ENCODE measurements around the gene TMEM144.

- no peak for TF ChIP-seq CTCF (IDR thresholded peaks at IDR 0.05; ENCODE audit: low read depth, low read length, missing input control)
- no peak for TF ChIP-seq EGR1 (IDR thresholded peaks at IDR 0.05; ENCODE audit: low read depth in 2 of 2)
- TF ChIP-seq, protein P1, sequence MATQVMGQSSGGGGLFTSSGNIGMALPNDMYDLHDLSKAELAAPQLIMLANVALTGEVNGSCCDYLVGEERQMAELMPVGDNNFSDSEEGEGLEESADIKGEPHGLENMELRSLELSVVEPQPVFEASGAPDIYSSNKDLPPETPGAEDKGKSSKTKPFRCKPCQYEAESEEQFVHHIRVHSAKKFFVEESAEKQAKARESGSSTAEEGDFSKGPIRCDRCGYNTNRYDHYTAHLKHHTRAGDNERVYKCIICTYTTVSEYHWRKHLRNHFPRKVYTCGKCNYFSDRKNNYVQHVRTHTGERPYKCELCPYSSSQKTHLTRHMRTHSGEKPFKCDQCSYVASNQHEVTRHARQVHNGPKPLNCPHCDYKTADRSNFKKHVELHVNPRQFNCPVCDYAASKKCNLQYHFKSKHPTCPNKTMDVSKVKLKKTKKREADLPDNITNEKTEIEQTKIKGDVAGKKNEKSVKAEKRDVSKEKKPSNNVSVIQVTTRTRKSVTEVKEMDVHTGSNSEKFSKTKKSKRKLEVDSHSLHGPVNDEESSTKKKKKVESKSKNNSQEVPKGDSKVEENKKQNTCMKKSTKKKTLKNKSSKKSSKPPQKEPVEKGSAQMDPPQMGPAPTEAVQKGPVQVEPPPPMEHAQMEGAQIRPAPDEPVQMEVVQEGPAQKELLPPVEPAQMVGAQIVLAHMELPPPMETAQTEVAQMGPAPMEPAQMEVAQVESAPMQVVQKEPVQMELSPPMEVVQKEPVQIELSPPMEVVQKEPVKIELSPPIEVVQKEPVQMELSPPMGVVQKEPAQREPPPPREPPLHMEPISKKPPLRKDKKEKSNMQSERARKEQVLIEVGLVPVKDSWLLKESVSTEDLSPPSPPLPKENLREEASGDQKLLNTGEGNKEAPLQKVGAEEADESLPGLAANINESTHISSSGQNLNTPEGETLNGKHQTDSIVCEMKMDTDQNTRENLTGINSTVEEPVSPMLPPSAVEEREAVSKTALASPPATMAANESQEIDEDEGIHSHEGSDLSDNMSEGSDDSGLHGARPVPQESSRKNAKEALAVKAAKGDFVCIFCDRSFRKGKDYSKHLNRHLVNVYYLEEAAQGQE (IDR thresholded peaks at IDR 0.05): no peak
- TF ChIP-seq SP1 (IDR thresholded peaks at IDR 0.05): no peak
- no peak for TF ChIP-seq FOXA1 (IDR thresholded peaks at IDR 0.05)
- TF ChIP-seq MAX (IDR thresholded peaks at IDR 0.05): no peak
- no peak for TF ChIP-seq YY1 (IDR thresholded peaks at IDR 0.05)
- TF ChIP-seq TAF1 (conservative IDR thresholded peaks at IDR 0.05): no peak
- TF ChIP-seq JUND (IDR thresholded peaks at IDR 0.05): no peak
- no peak for TF ChIP-seq RAD21 (IDR thresholded peaks at IDR 0.05)
- TF ChIP-seq FOXA2 (IDR thresholded peaks at IDR 0.05): no peak
Measured at GRCh38 chr4:158213466-158213865, 3.2 kb downstream of the TMEM144 start.

All from liver (tissue), 3 donors.